ENCODE results near the gene AOAH.
"Not testable (repeated sequence)": the region's sequence is repeated elsewhere in the genome, so short reads cannot be mapped to it uniquely, and the experiment has no call there.

Gene AOAH

GRCh38 chr7:36468370-36469101 is 255.8 kb downstream of the AOAH start:
- TF ChIP-seq CTCF (conservative IDR thresholded peaks at IDR 0.05; ENCODE audit: low read depth, low read length) = no peak
- no peak overlapping the region for H3K4me3 ChIP-seq (ENCODE audit: low read length)
- no peak for DNase-seq (ENCODE audit: low read depth)

GRCh38 chr7:36466001-36466400 is 258.3 kb downstream of the AOAH start:
- not testable (repeated sequence) for DNase-seq (ENCODE audit: low read depth); H3K4me3 ChIP-seq (ENCODE audit: low read length)

- no peak for DNase-seq (ENCODE audit: low read depth)
- no peak for TF ChIP-seq CTCF (conservative IDR thresholded peaks at IDR 0.05; ENCODE audit: low read depth, low read length)
These were observed 260.0 kb downstream of the AOAH start for GRCh38 chr7:36464271-36464670.

More at GRCh38 chr7:36464271-36464670, 260.0 kb downstream of the AOAH start:
- no peak overlapping the region for H3K4me3 ChIP-seq (ENCODE audit: low read length)
